Measurements from ENCODE around the gene FBXO40. TPM values are rescaled to one million over a fixed set of nuclear protein-coding genes. Genes with fewer than 3 reads are reported as not detected.
"Not testable (repeated sequence)": the region's sequence is repeated elsewhere in the genome, so short reads cannot be mapped to it uniquely, and the experiment has no call there.

Gene FBXO40
- polyA plus RNA-seq, 2 of the 4 experiments (the other 2 are of a cell fraction), result not detected

GRCh38 chr3:121594850-121595249, 1.7 kb downstream of the FBXO40 start:
- no peak overlapping the region for H3K4me2 ChIP-seq
- no peak for ATAC-seq
- no peak for FAIRE-seq
- POLR2A ChIA-PET, result no interaction called here
- TF ChIP-seq SREBF2 (IDR thresholded peaks at IDR 0.05) (no peak), PBX3 (IDR thresholded peaks at IDR 0.05) (no peak), GATA3 (IDR thresholded peaks at IDR 0.05; ENCODE audit: borderline replicate concordance) (no peak), TP53 (CRISPR knock-in tag; IDR thresholded peaks at IDR 0.05) (no peak), FOSL2 (IDR thresholded peaks at IDR 0.05) (no peak), FOSL2 (CRISPR knock-in tag; IDR thresholded peaks at IDR 0.05) (no peak), NR3C1 (IDR thresholded peaks at IDR 0.05) (no peak), ZC3H11A (IDR thresholded peaks at IDR 0.05) (no peak), KDM5A (IDR thresholded peaks at IDR 0.05) (no peak), PHF8 (IDR thresholded peaks at IDR 0.05; ENCODE audit: borderline replicate concordance, low read depth) (no peak), ESRRA (IDR thresholded peaks at IDR 0.05; ENCODE audit: borderline replicate concordance, low read length) (no peak), FOXS1 (CRISPR knock-in tag; IDR thresholded peaks at IDR 0.05) (no peak)
- TF ChIP-seq, protein P1, sequence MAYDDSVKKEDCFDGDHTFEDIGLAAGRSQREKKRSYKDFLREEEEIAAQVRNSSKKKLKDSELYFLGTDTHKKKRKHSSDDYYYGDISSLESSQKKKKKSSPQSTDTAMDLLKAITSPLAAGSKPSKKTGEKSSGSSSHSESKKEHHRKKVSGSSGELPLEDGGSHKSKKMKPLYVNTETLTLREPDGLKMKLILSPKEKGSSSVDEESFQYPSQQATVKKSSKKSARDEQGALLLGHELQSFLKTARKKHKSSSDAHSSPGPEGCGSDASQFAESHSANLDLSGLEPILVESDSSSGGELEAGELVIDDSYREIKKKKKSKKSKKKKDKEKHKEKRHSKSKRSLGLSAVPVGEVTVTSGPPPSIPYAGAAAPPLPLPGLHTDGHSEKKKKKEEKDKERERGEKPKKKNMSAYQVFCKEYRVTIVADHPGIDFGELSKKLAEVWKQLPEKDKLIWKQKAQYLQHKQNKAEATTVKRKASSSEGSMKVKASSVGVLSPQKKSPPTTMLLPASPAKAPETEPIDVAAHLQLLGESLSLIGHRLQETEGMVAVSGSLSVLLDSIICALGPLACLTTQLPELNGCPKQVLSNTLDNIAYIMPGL (CRISPR knock-in tag; IDR thresholded peaks at IDR 0.05; ENCODE audit: borderline replicate concordance), result no peak
- TF ChIP-seq, protein P2, sequence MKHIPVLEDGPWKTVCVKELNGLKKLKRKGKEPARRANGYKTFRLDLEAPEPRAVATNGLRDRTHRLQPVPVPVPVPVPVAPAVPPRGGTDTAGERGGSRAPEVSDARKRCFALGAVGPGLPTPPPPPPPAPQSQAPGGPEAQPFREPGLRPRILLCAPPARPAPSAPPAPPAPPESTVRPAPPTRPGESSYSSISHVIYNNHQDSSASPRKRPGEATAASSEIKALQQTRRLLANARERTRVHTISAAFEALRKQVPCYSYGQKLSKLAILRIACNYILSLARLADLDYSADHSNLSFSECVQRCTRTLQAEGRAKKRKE (CRISPR knock-in tag; IDR thresholded peaks at IDR 0.05; ENCODE audit: low read depth), result no peak
- 60% methylated on average over 2 of the region's 2 CpGs for WGBS (ENCODE audit: missing lambda C conversion rate)
- H3K27ac ChIP-seq, result no peak overlapping the region
- no peaks in the 10 kb centered on the region for H3K9me3 ChIP-seq
- CTCF ChIA-PET, result interaction anchor here (0.9 kb wide), 1 partner anchor 15 kb away, joined by 3 read pairs; no protein-coding TSS in a partner anchor
- DNase-seq (ENCODE audit: low read depth in 1 of 2, low spot score in 1 of 2), result no peak
- no peaks in the 10 kb centered on the region for H3K4me1 ChIP-seq
- no peak overlapping the region for H3K4me3 ChIP-seq

GRCh38 chr3:121595765-121596406, 2.7 kb downstream of the FBXO40 start:
- H3K27ac ChIP-seq, result no peak overlapping the region
- POLR2A ChIA-PET, result no interaction called here
- TF ChIP-seq RAD21 (conservative IDR thresholded peaks at IDR 0.05 in 1 of 2, IDR thresholded peaks at IDR 0.05 in 1 of 2), result no peak
- TF ChIP-seq, protein P3, sequence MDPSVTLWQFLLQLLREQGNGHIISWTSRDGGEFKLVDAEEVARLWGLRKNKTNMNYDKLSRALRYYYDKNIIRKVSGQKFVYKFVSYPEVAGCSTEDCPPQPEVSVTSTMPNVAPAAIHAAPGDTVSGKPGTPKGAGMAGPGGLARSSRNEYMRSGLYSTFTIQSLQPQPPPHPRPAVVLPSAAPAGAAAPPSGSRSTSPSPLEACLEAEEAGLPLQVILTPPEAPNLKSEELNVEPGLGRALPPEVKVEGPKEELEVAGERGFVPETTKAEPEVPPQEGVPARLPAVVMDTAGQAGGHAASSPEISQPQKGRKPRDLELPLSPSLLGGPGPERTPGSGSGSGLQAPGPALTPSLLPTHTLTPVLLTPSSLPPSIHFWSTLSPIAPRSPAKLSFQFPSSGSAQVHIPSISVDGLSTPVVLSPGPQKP (IDR thresholded peaks at IDR 0.05; ENCODE audit: low read depth, low read length), result no peak
- H3K4me2 ChIP-seq, result no peak overlapping the region
- DNase-seq (ENCODE audit: low read depth in 1 of 2, low spot score in 1 of 2), result no peak
- H3K4me1 ChIP-seq, result no peaks in the 10 kb centered on the region
- CTCF ChIA-PET, result no interaction called here
- FAIRE-seq, result no peak
- H3K9me3 ChIP-seq, result no peaks in the 10 kb centered on the region
- H3K4me3 ChIP-seq, result no peak overlapping the region
- WGBS (ENCODE audit: missing lambda C conversion rate), result 59% methylated on average over 4 of the region's 4 CpGs
- no peak for ATAC-seq

DNA sequence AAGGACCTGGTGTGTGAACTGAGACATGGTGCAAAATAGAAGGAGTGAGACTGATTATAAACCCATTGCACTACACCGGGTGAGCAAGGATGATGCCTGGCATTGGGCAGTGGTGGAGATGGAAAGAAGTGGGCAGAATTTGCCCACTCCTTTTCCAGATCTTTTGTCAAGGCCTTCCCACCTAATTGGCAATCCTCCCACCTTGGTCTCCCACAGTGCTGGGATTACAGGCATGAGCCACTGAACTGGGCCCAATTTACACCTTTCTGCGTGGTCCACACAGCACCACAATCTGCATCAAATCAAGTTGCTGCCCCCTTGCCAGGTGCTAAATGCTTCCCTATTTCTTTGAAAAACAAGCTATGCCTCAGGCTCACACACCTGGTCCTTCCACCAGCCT, 5.4 kb downstream of the FBXO40 start:
- 76% methylated on average over 2 of the region's 2 CpGs for WGBS (ENCODE audit: missing lambda C conversion rate)
- Histone ChIP-seq H3K4me3 (no peak overlapping the region), H3K27ac (no peak overlapping the region), H3K4me2 (no peak overlapping the region), H3K4me1 (no peaks in the 10 kb centered on the region), H3K9me3 (no peaks in the 10 kb centered on the region)
- no peak for FAIRE-seq
- no peak for TF ChIP-seq RCOR1 (IDR thresholded peaks at IDR 0.05; ENCODE audit: low read depth, low read length)
- TF ChIP-seq PHF8 (IDR thresholded peaks at IDR 0.05; ENCODE audit: borderline replicate concordance, low read depth), result no peak
- TF ChIP-seq CHD4 (IDR thresholded peaks at IDR 0.05; ENCODE audit: borderline replicate concordance), result no peak
- no peak for TF ChIP-seq MAFK (IDR thresholded peaks at IDR 0.05; ENCODE audit: partially characterized antibody)
- ATAC-seq, result no peak
- ChIA-PET POLR2A (no interaction called here), CTCF (interaction anchor here (0.7 to 1.0 kb wide), 2 partner anchors 8 to 53 kb away, joined by 3 read pairs; partner anchors contain the start of gene POLQ)
- DNase-seq (ENCODE audit: low read depth in 1 of 2, low spot score in 1 of 2), result no peak

GRCh38 chr3:121599900-121600299, 6.7 kb downstream of the FBXO40 start:
- ATAC-seq, H3K27ac ChIP-seq, POLR2A ChIA-PET: not testable (repeated sequence)

More at GRCh38 chr3:121599900-121600299, 6.7 kb downstream of the FBXO40 start:
- H3K4me3 ChIP-seq; H3K4me1 ChIP-seq; DNase-seq (ENCODE audit: low read depth in 1 of 2, low spot score in 1 of 2); FAIRE-seq; CTCF ChIA-PET; H3K9me3 ChIP-seq; H3K4me2 ChIP-seq: not testable (repeated sequence)
- 59% methylated on average over 2 of the region's 2 CpGs for WGBS (ENCODE audit: missing lambda C conversion rate)

Measured in A549 (cell line).